HepG2 (cell line): ENCODE results near the gene PTPRC. TPM values are rescaled to one million over a fixed set of nuclear protein-coding genes. Genes with fewer than 3 reads are reported as not detected.

ENCODE experiments used
- ATAC-seq: fragments of 200-7000 bp; cut with Tn5 transposase; 3 replicates; pipeline ENCODE4 v1.9.1; 2020; ENCODE audit warnings: mild to moderate bottlenecking, moderate library complexity
- BruUV-seq: library from RNA; stranded (reverse); fragments of 400-500 nt; replicated peaks from 2 replicates; lab custom pipeline; 2021; lab: Mats Ljungman, UMichigan
- CTCF ChIA-PET: fragments of 300-600 bp; formaldehyde crosslinking; extraction: SDS; loops from one replicate; lab custom pipeline; 2021; ENCODE audit warnings: low total read pairs, inconsistent platforms, low intra/inter-chr PET ratio; lab: Yijun Ruan, JAX
- POLR2A ChIA-PET: fragments of 350-600 bp; sonication (Branson Sonifier 250); formaldehyde crosslinking; loops from one replicate; lab custom pipeline; 2020; ENCODE audit warnings: antibody characterized with exemption, inconsistent platforms; lab: Yijun Ruan, JAX
- DNase-seq: peaks from one replicate; pipeline ENCODE4 v3.0.0-alpha.2; 2015; ENCODE audit warnings: low spot score
- FAIRE-seq: peaks from 3 replicates; lab custom pipeline; 2011; peaks lifted over from hg19 to GRCh38; lab: Jason Lieb, UNC
- H2AFZ ChIP-seq: one replicate; pipeline ENCODE4 v1.6.1; 2011; ENCODE audit warnings: low read length, inconsistent platforms
- H3K27ac ChIP-seq: fragments of 300-600 bp; 3 replicates; pipeline ENCODE4 v1.8.0; 2011; ENCODE audit warnings: mixed run types, mild to moderate bottlenecking, mixed read lengths, low read length, inconsistent platforms; ENCODE audit not compliant: insufficient read depth; ENCODE audit errors: extremely low read length
- H3K27me3 ChIP-seq, 2 experiments: fragments of 200-600 bp in 1 of 2; 2 replicates in 1 of 2; 3 replicates in 1 of 2; pipeline versions ENCODE4 v1.6.0 to v1.8.0; 2011; ENCODE audit warnings: low read length in 2 of 2, mild to moderate bottlenecking in 2 of 2, moderate library complexity in 2 of 2, inconsistent platforms in 1 of 2; ENCODE audit not compliant: insufficient read depth in 2 of 2, control insufficient read depth in 1 of 2
- H3K36me3 ChIP-seq, 2 experiments: fragments of 200-600 bp in 1 of 2; replicated peaks in 1 of 2; 2 replicates in 1 of 2; 3 replicates in 1 of 2; pipeline versions ENCODE4 v1.5.1 to v1.8.0; 2011; ENCODE audit warnings: low read length in 2 of 2, inconsistent platforms in 1 of 2; ENCODE audit not compliant: insufficient read depth in 2 of 2, control insufficient read depth in 1 of 2
- H3K4me1 ChIP-seq: 2 replicates; pipeline ENCODE4 v1.5.1; 2012; ENCODE audit warnings: low read length, inconsistent platforms; ENCODE audit not compliant: insufficient read depth
- H3K4me2 ChIP-seq: 2 replicates; pipeline ENCODE4 v1.6.0; 2011; ENCODE audit warnings: low read depth, low read length, inconsistent platforms
- H3K4me3 ChIP-seq, 3 experiments: fragments of 200-600 bp in 1 of 3; sonication (generic), shearing (Covaris generic) in 1 of 3; replicated peaks in 1 of 3; 2 replicates each; pipeline ENCODE4 v1.5.1; 2011 to 2016; ENCODE audit warnings: low read length in 3 of 3, inconsistent platforms in 2 of 3, low read depth in 2 of 3, mild to moderate bottlenecking in 2 of 3, control low read depth in 1 of 3, mixed read lengths in 1 of 3; ENCODE audit not compliant: insufficient read depth in 1 of 3
- H3K79me2 ChIP-seq: one replicate; pipeline ENCODE4 v1.6.1; 2011; ENCODE audit warnings: low read length, inconsistent platforms; ENCODE audit not compliant: insufficient read depth
- H3K9ac ChIP-seq: 2 replicates; pipeline ENCODE4 v1.6.0; 2011; ENCODE audit warnings: mild to moderate bottlenecking, low read depth, low read length, inconsistent platforms; ENCODE audit not compliant: insufficient read depth
- H3K9me3 ChIP-seq: 2 replicates; pipeline ENCODE4 v1.5.1; 2012; ENCODE audit warnings: mild to moderate bottlenecking, low read length
- H4K20me1 ChIP-seq: 2 replicates; pipeline ENCODE4 v1.6.0; 2011; ENCODE audit warnings: inconsistent platforms, mild to moderate bottlenecking, low read length, moderate library complexity; ENCODE audit not compliant: insufficient read depth
- YEATS4 ChIP-seq: sonication (generic); formaldehyde crosslinking; IDR thresholded peaks from 2 replicates; pipeline ENCODE4 v1.4.0; 2020; ENCODE audit warnings: missing genetic modification reagents, borderline replicate concordance
- ZBTB26 ChIP-seq: IDR thresholded peaks from 2 replicates; pipeline ENCODE4 v1.6.1; 2016; ENCODE audit warnings: missing compliant biosample characterization, missing genetic modification reagents, borderline replicate concordance
- ZKSCAN5 ChIP-seq: sonication (generic); formaldehyde crosslinking; IDR thresholded peaks from 2 replicates; pipeline ENCODE4 v1.5.1; 2020; ENCODE audit warnings: mild to moderate bottlenecking, missing genetic modification reagents
- ZNF281 ChIP-seq: sonication (generic); formaldehyde crosslinking; IDR thresholded peaks from 2 replicates; pipeline ENCODE4 v1.4.0; 2020; ENCODE audit warnings: missing genetic modification reagents, borderline replicate concordance
- ZNF549 ChIP-seq: sonication (generic); formaldehyde crosslinking; IDR thresholded peaks from 2 replicates; pipeline ENCODE4 v1.5.0; 2020; ENCODE audit warnings: missing genetic modification reagents
- WGBS: methylation state at CpG from one replicate; pipeline ENCODE4 v1.1.6; 2017; ENCODE audit warnings: low lambda C conversion rate; 5-methylcytosine and 5-hydroxymethylcytosine counted together
- in situ Hi-C: cut with HindIII; loops from 2 replicates; pipeline ENCODE4 v1.10.0; 2017; ENCODE audit warnings: low pct_unique_long_range_greater_than_20kb; ENCODE audit not compliant: extremely low pct_ligation_motif_present
- intact Hi-C: fragments of 100-400 bp; cut with micrococcal nuclease; formaldehyde crosslinking; loops from one replicate; pipeline ENCODE4 v1.10.0; 2022; ENCODE audit not compliant: unreplicated experiment
- polyA plus RNA-seq, 8 experiments: library from polyadenylated mRNA; depleted of rRNA in 3 of 8; stranded (reverse) in 7 of 8; unstranded in 1 of 8; fragments of >200 nt; fragmentation: Illumina TruSeq in 4 of 8; extraction: Trizol in 4 of 8; gene quantifications; 2 replicates each; pipeline versions ENCODE4 v1.2.1 to v1.2.3, GENCODE V29; 2011 to 2016; ENCODE audit warnings: low read depth in 4 of 8, missing spikeins in 1 of 8, mixed read lengths in 1 of 8; ENCODE audit not compliant: insufficient read depth in 1 of 8
- total RNA-seq, 5 experiments: library from RNA; depleted of rRNA; stranded (reverse); fragments of >200 nt; fragmentation: Illumina TruSeq; extraction: Trizol; gene quantifications; 2 replicates each; pipeline ENCODE4 v1.2.3, GENCODE V29; 2016; ENCODE audit warnings: low read depth in 1 of 5
- TF ChIP-seq, protein P1 (sequence below): IDR thresholded peaks from 2 replicates; pipeline ENCODE4 v1.6.1; 2016; ENCODE audit warnings: low read depth, missing genetic modification reagents, missing compliant biosample characterization

The PTPRC gene
- total and polyA plus RNA-seq, 2 of the 13 experiments (the other 11 are each of a cell fraction or from before 2014, with no cell fraction given) = not detected

- no peak for TF ChIP-seq ZBTB26 (CRISPR knock-in tag)
Measured at GRCh38 chr1:198700396-198700795, 61.6 kb downstream of the PTPRC start (continued).

GRCh38 chr1:198701250-198701649, 62.4 kb downstream of the PTPRC start:
- Histone ChIP-seq H3K27ac (no peak overlapping the region), H3K9me3 (no peaks in the 10 kb centered on the region), H3K9ac (no peak overlapping the region), H4K20me1 (no peaks in the 10 kb centered on the region)
- intact Hi-C loops = no loop called here
- TF ChIP-seq, protein P1, sequence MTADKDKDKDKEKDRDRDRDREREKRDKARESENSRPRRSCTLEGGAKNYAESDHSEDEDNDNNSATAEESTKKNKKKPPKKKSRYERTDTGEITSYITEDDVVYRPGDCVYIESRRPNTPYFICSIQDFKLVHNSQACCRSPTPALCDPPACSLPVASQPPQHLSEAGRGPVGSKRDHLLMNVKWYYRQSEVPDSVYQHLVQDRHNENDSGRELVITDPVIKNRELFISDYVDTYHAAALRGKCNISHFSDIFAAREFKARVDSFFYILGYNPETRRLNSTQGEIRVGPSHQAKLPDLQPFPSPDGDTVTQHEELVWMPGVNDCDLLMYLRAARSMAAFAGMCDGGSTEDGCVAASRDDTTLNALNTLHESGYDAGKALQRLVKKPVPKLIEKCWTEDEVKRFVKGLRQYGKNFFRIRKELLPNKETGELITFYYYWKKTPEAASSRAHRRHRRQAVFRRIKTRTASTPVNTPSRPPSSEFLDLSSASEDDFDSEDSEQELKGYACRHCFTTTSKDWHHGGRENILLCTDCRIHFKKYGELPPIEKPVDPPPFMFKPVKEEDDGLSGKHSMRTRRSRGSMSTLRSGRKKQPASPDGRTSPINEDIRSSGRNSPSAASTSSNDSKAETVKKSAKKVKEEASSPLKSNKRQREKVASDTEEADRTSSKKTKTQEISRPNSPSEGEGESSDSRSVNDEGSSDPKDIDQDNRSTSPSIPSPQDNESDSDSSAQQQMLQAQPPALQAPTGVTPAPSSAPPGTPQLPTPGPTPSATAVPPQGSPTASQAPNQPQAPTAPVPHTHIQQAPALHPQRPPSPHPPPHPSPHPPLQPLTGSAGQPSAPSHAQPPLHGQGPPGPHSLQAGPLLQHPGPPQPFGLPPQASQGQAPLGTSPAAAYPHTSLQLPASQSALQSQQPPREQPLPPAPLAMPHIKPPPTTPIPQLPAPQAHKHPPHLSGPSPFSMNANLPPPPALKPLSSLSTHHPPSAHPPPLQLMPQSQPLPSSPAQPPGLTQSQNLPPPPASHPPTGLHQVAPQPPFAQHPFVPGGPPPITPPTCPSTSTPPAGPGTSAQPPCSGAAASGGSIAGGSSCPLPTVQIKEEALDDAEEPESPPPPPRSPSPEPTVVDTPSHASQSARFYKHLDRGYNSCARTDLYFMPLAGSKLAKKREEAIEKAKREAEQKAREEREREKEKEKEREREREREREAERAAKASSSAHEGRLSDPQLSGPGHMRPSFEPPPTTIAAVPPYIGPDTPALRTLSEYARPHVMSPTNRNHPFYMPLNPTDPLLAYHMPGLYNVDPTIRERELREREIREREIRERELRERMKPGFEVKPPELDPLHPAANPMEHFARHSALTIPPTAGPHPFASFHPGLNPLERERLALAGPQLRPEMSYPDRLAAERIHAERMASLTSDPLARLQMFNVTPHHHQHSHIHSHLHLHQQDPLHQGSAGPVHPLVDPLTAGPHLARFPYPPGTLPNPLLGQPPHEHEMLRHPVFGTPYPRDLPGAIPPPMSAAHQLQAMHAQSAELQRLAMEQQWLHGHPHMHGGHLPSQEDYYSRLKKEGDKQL (CRISPR knock-in tag) = no peak
- TF ChIP-seq ZNF549 (CRISPR knock-in tag) (no peak), ZNF281 (CRISPR knock-in tag) (no peak), YEATS4 (no peak), ZKSCAN5 (CRISPR knock-in tag) (no peak)
- TF ChIP-seq, all 625 proteins: peak for 0
- H2AFZ ChIP-seq = no peak overlapping the region
- H3K4me2 ChIP-seq = no peak overlapping the region
- no TSS peak for BruUV-seq
- no peaks in the 10 kb centered on the region for H3K4me1 ChIP-seq
- ChIA-PET CTCF (no interaction called here), POLR2A (no interaction called here)
- ATAC-seq (no peak), DNase-seq (no peak), FAIRE-seq (no peak)
- WGBS = 10% methylated on average over 1 of the region's 1 CpG
- H3K36me3 ChIP-seq = no peaks in the 10 kb centered on the region
- no peak overlapping the region for H3K4me3 ChIP-seq
- no peaks in the 10 kb centered on the region for H3K79me2 ChIP-seq
- in situ Hi-C loops = no loop called here
- H3K27me3 ChIP-seq = no peaks in the 10 kb centered on the region
